Stimulated activated CD4-positive, alpha-beta T cell treated with anti-CD3 and anti-CD28 coated beads, Interleukin-2, amount 100 ng/mL, for 4 hours (primary cell): ENCODE measurements around the gene GJD4.

Source experiments
- DNase-seq: peaks from one replicate; pipeline ENCODE4 v3.0.0-alpha.2; 2020; ENCODE audit warnings: low read depth

GJD4 gene

GRCh38 chr10:35657621-35658020, 52.5 kb downstream of the GJD4 start:
- DNase-seq: no peak
